Esophagus muscularis mucosa (tissue), 4 donors: Measurements from ENCODE around the gene LINC00237.

Experiments used
- CTCF ChIP-seq, 3 experiments: fragments of 200-600 bp in 2 of 3; fragments of 450-650 bp in 1 of 3; sonication (generic) in 2 of 3; IDR thresholded peaks; one replicate each; pipeline ENCODE4 v1.5.1; 2017 to 2019; ENCODE audit warnings: antibody characterized with exemption in 3 of 3, mild to moderate bottlenecking in 2 of 3, moderate library complexity in 1 of 3
- EP300 ChIP-seq: sonication (generic); formaldehyde crosslinking; IDR thresholded peaks from one replicate; pipeline ENCODE4 v1.6.1; 2017; ENCODE audit warnings: antibody characterized with exemption
- POLR2A ChIP-seq: fragments of 450-650 bp; IDR thresholded peaks from one replicate; pipeline ENCODE4 v1.6.1; 2017; ENCODE audit warnings: antibody characterized with exemption, moderate library complexity, mild to moderate bottlenecking, low read depth
- POLR2AphosphoS5 ChIP-seq, 2 donors: sonication (generic); formaldehyde crosslinking; IDR thresholded peaks; one replicate each; pipeline ENCODE4 v1.6.1; 2017; ENCODE audit warnings: antibody characterized with exemption in 2 of 2

DNA sequence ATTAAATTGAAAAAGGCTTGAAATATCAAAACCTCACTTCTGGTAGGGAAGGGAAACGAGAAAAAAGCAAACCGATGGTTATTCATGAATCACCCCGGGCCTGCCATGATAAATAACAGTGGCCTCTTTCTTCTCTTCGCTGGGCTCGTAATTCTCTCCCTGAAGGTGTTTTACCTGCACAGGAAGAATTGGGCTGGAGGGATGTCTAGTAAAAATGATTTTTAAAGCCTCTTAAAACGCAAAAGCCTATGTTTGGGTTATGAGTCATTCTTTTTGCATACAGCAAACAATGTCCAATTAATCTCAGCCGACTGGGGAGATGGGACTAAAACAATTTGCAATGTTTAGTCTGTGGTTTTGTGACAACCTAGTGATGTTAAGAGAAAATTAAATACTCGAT lies 16.8 kb downstream of the LINC00237 start:
- TF ChIP-seq POLR2AphosphoS5 (IDR thresholded peaks at IDR 0.05) (no peak), CTCF (IDR thresholded peaks at IDR 0.05) (no peak), POLR2A (no peak), EP300 (no peak)
